GM15510 (cell line): ENCODE results near the gene CDK3.

Experiments used
- POLR2A ChIP-seq: IDR thresholded peaks from 3 replicates; pipeline ENCODE4 v1.6.1; 2011; ENCODE audit warnings: borderline replicate concordance; ENCODE audit not compliant: insufficient read length; ENCODE audit errors: extremely low read depth

Gene CDK3

GRCh38 chr17:75983501-75984181 lies 17.0 kb upstream of the CDK3 start:
- no peak for TF ChIP-seq POLR2A

- no peak for TF ChIP-seq POLR2A
Observed at GRCh38 chr17:75985986-75986385, 14.7 kb upstream of the CDK3 start.

- TF ChIP-seq POLR2A: no peak
Observed at GRCh38 chr17:75987041-75987440, 13.6 kb upstream of the CDK3 start.

- TF ChIP-seq POLR2A: no peak
Observed at GRCh38 chr17:75991396-75991795, 9.3 kb upstream of the CDK3 start.

GRCh38 chr17:75994802-75995370 lies 5.8 kb upstream of the CDK3 start:
- TF ChIP-seq POLR2A: no peak

GRCh38 chr17:75995385-75995925 lies 5.2 kb upstream of the CDK3 start:
- no peak for TF ChIP-seq POLR2A

- TF ChIP-seq POLR2A: no peak
Observed at GRCh38 chr17:75996665-75997590, 3.7 kb upstream of the CDK3 start.

GRCh38 chr17:75998327-75998795 lies 2.3 kb upstream of the CDK3 start:
- TF ChIP-seq POLR2A: no peak

GRCh38 chr17:76000016-76000754 lies 470 bp upstream of the CDK3 start:
- TF ChIP-seq POLR2A: no peak

GRCh38 chr17:76002100-76002499 lies 1.4 kb downstream of the CDK3 start:
- TF ChIP-seq POLR2A: no peak

- no peak for TF ChIP-seq POLR2A
Observed at GRCh38 chr17:76003915-76004314, 3.3 kb downstream of the CDK3 start.

- TF ChIP-seq POLR2A: no peak
Observed at GRCh38 chr17:76004750-76005262, 4.2 kb downstream of the CDK3 start.

GRCh38 chr17:76005263-76006149 lies 4.9 kb downstream of the CDK3 start:
- no peak for TF ChIP-seq POLR2A
